HG03108 (cell line): ENCODE data around the gene PARD3.
"Not testable (repeated sequence)": the region's sequence is repeated elsewhere in the genome, so short reads cannot be mapped to it uniquely, and the experiment has no call there.

Source experiments
- ATAC-seq: cut with Tn5 transposase; IDR thresholded peaks from one replicate; pipeline ENCODE4 v1.9.1; 2021; ENCODE audit warnings: moderate library complexity; ENCODE audit not compliant: unreplicated experiment

The PARD3 gene

GRCh38 chr10:34438741-34439140 is 376.4 kb downstream of the PARD3 start:
- no peak for ATAC-seq

- no peak for ATAC-seq
Measured at GRCh38 chr10:34437906-34438305, 377.2 kb downstream of the PARD3 start.

GRCh38 chr10:34434119-34434594 is 380.9 kb downstream of the PARD3 start:
- no peak for ATAC-seq

GRCh38 chr10:34433241-34434076 is 381.6 kb downstream of the PARD3 start:
- ATAC-seq: no peak

DNA sequence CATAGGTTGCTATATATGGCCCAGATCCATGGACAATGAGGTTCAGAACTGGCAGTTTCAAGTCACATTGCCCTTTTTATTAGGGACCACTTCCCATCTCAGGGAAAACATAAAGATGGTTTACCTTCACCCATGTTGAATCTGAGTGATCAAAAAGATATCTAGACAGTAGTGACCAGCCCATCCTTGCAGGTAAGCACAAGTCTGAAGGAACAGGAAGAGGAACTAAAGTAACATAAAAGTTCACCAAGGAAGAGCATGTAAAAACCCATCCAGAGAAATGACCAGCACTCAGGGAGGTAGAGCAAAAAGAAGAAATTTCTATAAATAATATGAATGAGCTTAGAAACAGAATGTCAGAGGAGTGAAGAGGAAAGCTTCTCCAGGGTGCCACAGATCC is 382.5 kb downstream of the PARD3 start:
- no peak for ATAC-seq

- ATAC-seq: no peak
Measured at GRCh38 chr10:34430685-34431084, 384.4 kb downstream of the PARD3 start.

- no peak for ATAC-seq
Measured at GRCh38 chr10:34428501-34428900, 386.6 kb downstream of the PARD3 start.

DNA sequence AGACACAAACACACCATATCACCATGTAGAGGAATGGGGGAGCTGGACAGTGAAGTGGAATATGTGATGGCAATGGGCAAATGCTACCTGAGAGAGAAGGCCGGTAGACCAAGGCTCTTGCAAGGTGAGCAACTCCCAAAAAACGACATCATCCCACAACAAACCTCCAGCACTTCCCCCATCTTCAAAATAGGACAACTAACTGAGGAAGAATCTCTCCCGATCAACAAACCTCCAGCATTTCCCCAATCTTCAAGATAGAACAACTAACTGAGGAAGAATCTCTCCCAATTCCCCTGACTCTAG is 387.2 kb downstream of the PARD3 start:
- no peak for ATAC-seq

DNA sequence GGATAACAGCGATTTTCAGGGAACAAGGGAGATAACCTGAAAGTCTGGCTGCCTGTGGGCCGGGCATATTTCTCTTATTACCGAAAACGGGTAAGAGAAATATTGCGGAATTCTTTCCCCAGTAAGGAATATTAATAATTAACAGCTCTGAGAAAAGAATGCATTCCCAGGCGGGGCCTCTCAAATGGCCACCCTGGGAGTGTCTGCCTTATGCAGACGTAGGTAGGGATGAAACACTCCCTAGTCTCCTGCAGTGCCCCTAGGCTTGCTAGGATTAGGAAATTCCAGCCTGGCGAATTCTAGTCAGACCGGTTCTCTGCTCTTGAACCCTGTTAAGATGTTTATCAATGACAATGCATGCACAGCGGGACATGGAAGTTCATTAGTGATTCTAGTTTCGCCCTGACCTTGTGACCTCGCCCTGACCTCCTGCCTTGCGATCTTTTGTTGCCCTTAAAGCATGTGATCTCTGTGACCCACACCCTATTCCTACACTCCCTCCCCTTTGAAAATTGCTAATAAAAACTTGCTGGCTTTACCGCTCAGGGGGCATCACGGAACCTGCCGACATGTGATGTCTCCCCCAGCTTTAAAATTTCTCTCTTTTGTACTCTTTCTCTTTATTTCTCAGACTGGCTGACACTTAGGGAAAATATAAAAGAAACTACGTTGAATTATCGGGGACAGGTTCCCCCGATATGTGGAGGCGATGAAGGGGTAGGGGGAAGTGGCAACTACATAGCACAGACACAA is 387.8 kb downstream of the PARD3 start:
- not testable (repeated sequence) for ATAC-seq

- not testable (repeated sequence) for ATAC-seq
Measured at GRCh38 chr10:34426538-34427157, 388.4 kb downstream of the PARD3 start.

- ATAC-seq: no peak
Measured at GRCh38 chr10:34426041-34426440, 389.1 kb downstream of the PARD3 start.

DNA sequence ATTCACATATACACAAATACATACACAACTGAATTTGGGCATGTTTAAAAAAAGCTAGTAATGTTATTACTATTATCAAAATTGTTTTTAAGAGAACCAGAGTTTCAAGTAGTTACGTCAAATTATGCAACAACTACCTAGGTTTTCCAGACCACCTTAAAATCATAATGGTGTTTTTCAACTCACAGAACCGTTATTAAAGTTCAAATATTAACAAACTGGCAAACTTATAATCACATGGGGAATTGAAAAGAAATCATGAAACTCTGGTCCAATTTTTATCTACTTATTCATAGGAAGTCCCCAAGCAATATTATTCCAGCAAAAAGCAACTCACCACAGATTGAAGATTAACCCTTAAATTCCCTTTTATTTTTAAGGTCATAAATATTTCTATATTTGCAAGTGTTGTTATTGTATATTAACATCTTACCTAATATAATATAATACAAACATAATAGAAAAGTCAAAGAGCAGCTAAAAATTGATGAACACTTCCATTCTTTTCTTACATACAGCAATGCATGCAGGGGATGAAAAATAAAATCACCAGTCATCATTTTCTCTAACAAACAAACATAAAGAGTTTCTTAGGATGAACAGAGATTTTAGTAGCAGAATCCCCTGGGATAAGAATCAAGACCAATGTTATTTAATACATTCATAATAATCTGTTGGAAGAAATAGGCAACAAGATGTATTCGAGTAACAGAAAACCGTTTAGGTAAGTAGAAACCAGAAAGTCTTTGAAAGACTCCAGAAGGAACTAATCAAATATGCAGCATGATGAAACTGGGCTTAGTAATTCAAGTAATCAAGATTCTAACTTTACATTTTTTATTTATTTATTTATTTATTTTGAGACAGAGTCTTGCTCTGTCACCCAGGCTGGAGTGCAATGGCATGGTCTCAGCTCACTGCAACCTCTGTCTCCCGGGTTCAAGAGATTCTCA is 391.1 kb downstream of the PARD3 start:
- no peak for ATAC-seq

DNA sequence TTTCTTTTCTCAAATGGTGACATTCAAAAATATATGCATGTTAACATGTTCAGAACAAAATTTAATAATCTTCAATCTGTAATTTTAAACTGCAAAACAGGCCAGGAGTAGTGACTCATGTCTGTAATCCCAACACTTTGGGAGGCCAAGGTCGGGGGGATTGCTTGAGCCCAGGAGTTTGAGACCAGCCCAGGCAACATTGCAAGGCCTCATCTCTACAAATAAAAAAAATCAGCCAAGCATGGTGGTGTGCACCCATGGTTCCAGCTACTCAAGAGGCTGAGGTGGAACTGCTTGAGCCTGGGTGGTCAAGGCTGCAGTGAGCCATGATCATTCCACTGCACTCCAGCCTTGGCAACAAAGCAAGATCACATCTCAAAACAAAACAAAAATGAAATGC is 394.3 kb downstream of the PARD3 start:
- ATAC-seq: no peak

DNA sequence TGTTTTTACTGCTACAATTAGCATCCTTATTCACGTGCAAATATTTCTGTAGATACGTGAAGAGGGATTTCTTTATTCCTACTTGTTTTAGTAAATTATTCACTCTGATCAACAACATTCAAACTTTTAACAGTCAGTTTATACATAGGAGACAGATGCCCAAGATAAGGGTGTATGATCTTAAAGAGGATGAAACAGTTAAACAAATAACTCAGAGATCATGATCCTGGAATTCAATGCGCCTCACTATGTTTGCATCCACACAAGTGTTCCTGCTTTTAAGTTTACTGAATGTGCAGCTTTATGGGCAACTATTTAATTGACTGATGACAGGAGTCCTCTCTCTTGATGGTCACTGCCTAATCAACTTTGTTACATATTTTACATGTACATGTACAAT is 394.8 kb downstream of the PARD3 start:
- no peak for ATAC-seq

GRCh38 chr10:34415039-34415438 is 400.1 kb downstream of the PARD3 start:
- ATAC-seq: no peak

- ATAC-seq: no peak
Measured at GRCh38 chr10:34413756-34414587, 401.1 kb downstream of the PARD3 start.

- ATAC-seq: no peak
Measured at GRCh38 chr10:34413214-34413613, 401.9 kb downstream of the PARD3 start.

GRCh38 chr10:34408956-34409355 is 406.1 kb downstream of the PARD3 start:
- no peak for ATAC-seq

DNA sequence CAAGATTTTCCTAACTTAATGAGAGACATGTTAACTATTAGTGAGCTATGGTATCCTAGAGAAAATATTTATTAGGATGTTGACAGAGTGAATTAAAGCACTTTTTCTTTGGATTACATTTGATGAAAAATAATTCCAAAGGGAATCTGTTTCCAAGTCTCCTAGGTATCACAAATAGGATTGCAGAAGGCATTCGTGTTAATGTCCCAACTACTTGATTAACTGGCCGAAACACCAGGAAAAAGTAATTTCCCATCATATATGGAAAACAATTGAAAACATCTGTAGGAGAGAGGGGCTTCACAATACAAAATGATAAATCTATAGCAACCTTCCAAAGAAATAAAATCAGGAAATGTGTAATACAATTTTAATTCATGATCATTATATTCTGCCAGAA is 406.7 kb downstream of the PARD3 start:
- ATAC-seq: no peak

DNA sequence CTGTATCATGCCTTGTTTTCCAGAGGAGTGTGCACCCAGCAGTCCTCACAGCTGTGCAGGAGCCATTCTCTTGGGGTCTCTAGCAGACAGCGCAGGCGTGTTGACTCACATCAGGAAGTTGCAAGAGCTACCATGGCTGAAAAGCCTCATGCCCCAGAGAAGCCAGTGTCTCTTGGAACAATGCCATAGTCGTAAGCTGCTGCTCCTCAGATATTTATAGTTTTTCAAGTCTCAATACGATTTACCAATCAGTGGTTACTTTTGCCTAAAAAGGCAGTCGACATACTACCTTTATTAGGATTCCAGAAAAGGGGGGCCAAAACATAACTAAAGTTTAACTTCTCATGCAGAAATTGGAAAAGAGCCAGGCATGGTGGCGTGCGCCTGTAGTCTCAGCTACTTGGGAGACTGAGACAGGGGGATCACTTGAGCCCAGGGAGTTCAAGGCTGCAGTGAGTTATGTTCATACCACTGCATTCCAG is 407.7 kb downstream of the PARD3 start:
- no peak for ATAC-seq
